HG02970 (cell line): ENCODE measurements around the gene ACTN3.
"Not testable (repeated sequence)": the region's sequence is repeated elsewhere in the genome, so short reads cannot be mapped to it uniquely, and the experiment has no call there.

Experiments
- ATAC-seq: cut with Tn5 transposase; IDR thresholded peaks from one replicate; pipeline ENCODE4 v1.9.1; 2021; ENCODE audit warnings: mild to moderate bottlenecking, moderate library complexity, moderate number of reproducible peaks; ENCODE audit not compliant: unreplicated experiment, low FRiP score

Gene ACTN3

GRCh38 chr11:66562907-66563583 is 16.3 kb downstream of the ACTN3 start:
- no peak for ATAC-seq

GRCh38 chr11:66563832-66564231 is 17.1 kb downstream of the ACTN3 start:
- ATAC-seq = no peak

- no peak for ATAC-seq
These were observed 17.8 kb downstream of the ACTN3 start for GRCh38 chr11:66564538-66564937.

GRCh38 chr11:66564984-66565383 is 18.3 kb downstream of the ACTN3 start:
- ATAC-seq = no peak

- ATAC-seq = no peak
These were observed 19.5 kb downstream of the ACTN3 start for GRCh38 chr11:66566221-66566620.

- no peak for ATAC-seq
These were observed 21.1 kb downstream of the ACTN3 start for GRCh38 chr11:66567787-66568123.

GRCh38 chr11:66568124-66568916 is 21.6 kb downstream of the ACTN3 start, which contains the start of gene CTSF:
TSS of gene CTSF (minus strand) at chr11:66568606. CDS start at chr11:66568486, 120 bp downstream.
- no peak for ATAC-seq

- ATAC-seq = no peak
These were observed 22.4 kb downstream of the ACTN3 start for GRCh38 chr11:66569076-66569475.

GRCh38 chr11:66570079-66570849 is 23.6 kb downstream of the ACTN3 start:
- ATAC-seq = no peak

GRCh38 chr11:66570850-66571180 is 24.1 kb downstream of the ACTN3 start:
- ATAC-seq = no peak

GRCh38 chr11:66579017-66579606 is 32.4 kb downstream of the ACTN3 start:
- no peak for ATAC-seq

GRCh38 chr11:66580803-66581202 is 34.1 kb downstream of the ACTN3 start:
- ATAC-seq = no peak

- no peak for ATAC-seq
These were observed 34.6 kb downstream of the ACTN3 start for GRCh38 chr11:66581261-66581660.

- not testable (repeated sequence) for ATAC-seq
These were observed 36.0 kb downstream of the ACTN3 start for GRCh38 chr11:66582565-66583147.

GRCh38 chr11:66585447-66585846 is 38.7 kb downstream of the ACTN3 start:
- ATAC-seq = not testable (repeated sequence)

- no peak for ATAC-seq
These were observed 39.4 kb downstream of the ACTN3 start for GRCh38 chr11:66586136-66586535.

GRCh38 chr11:66589315-66589714 is 42.6 kb downstream of the ACTN3 start:
- not testable (repeated sequence) for ATAC-seq

GRCh38 chr11:66589996-66590675 is 43.4 kb downstream of the ACTN3 start:
- ATAC-seq = no peak

GRCh38 chr11:66591175-66591574 is 44.5 kb downstream of the ACTN3 start:
- ATAC-seq = no peak
